HG03159 (cell line): ENCODE results near the gene PLEKHM2.
A peak's percentile ranks its signal among the peaks of the same experiment; 100 is the strongest.

Experiments used
- ATAC-seq: cut with Tn5 transposase; IDR thresholded peaks from one replicate; pipeline ENCODE4 v1.9.1; 2021; ENCODE audit warnings: mild to moderate bottlenecking, moderate library complexity; ENCODE audit not compliant: unreplicated experiment

Gene PLEKHM2

DNA sequence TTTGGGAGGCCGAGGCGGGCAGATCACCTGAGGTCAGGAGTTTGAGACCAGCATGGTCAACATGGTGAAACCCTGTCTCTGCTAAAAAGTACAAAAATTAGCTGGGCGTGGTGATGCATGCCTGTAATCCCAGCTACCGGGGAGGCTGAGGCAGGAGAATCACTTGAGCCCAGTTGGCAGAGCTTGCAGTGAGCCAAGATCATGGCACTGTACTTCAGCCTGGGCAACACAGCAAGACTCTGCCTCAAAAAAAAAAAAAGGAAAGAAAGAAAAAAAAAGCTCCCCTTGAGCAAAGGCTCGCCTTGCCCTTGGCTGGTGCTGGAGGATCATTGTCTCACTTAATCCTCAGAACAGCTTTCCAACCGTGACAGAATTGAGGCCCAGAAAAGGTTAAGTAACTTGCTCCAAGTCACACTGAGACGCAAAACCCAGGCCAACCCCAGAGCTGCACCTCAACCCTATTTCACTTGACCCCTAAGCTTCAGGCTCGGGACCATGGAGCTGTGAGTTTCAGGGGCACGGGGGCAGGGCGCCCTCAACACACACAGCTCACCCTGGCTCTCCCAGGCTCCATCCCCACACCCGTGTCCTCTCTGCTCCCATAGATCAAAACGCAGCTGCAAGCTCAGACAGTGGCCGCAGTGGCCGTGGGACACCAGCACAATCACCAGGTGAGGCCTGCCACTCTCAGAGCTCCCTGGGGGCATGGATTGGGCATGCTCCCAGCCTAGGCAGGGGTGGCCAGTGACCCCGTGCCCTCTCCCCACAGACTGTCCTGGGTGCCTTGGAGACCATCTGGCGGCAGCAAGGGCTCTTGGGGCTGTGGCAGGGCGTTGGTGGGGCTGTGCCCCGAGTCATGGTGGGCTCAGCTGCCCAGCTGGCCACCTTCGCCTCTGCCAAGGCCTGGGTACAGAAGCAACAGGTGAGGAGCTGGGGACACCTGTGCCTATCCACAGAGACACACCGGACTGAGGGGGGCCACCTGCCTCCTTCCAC is 53.5 kb downstream of the PLEKHM2 start:
- ATAC-seq: no peak

DNA sequence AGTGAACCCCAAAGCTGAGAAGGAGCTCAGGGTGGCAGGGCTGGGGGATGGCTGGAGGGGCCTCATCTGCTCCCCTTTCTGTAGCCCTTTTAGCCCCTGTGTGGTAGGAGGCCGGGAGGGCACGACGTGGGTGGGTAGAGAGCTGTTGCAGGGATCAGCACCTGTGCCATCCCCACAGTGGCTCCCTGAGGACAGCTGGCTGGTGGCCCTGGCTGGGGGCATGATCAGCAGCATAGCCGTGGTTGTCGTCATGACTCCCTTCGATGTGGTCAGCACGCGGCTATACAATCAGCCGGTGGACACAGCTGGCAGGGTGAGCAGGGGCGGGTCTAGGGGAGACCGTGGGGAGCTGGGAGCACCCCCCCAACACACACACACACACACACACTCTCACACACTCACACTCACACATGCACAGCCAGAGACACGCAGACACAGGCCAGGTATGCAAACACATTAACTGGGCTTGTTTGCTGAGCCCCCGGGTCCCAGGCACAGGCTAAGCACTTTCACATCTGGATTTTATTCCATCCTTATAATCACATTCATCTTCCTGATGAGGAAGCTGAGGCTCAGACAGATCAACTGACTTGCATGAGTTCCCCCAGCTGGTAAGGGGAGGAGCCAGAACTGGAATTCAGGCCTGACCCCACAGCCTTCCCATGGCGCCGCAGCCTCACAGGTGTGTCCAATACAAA is 54.4 kb downstream of the PLEKHM2 start:
- no peak for ATAC-seq

DNA sequence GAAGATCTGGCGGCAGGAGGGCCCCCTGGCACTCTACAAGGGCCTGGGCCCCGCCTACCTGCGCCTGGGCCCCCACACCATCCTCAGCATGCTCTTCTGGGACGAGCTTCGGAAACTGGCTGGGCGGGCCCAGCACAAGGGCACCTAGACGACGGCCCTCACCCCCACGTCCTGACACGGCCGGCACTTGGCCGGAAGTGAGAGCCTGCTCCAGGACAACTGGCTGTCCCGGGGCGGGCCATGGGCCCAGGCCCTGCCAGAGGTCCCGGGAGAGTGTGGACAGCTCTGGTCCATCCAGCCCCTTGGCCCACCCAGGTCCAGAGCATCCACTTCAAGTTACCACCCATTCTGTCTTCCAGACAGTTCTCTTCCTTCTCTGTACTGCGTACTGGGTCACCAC is 55.1 kb downstream of the PLEKHM2 start:
- ATAC-seq: no peak

DNA sequence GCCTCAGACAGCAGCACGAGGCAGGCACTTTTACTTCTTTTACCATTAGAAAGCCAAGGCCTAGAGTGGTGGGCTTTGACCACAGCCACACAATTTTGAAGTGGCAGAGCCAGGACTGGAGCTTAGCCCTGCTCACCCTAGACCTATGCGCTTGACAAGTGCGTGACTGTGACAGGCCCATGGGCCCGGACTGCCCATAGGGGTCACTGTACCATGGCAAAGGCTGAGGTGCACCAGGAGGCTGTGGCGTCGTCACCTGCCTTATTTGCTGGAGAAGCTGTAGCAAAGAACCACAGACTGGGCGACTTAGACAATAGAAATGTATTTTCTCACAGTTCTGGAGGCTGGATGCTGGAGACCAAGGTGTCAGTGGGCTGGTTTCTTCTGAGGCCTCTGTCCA is 55.6 kb downstream of the PLEKHM2 start:
- no peak for ATAC-seq

DNA sequence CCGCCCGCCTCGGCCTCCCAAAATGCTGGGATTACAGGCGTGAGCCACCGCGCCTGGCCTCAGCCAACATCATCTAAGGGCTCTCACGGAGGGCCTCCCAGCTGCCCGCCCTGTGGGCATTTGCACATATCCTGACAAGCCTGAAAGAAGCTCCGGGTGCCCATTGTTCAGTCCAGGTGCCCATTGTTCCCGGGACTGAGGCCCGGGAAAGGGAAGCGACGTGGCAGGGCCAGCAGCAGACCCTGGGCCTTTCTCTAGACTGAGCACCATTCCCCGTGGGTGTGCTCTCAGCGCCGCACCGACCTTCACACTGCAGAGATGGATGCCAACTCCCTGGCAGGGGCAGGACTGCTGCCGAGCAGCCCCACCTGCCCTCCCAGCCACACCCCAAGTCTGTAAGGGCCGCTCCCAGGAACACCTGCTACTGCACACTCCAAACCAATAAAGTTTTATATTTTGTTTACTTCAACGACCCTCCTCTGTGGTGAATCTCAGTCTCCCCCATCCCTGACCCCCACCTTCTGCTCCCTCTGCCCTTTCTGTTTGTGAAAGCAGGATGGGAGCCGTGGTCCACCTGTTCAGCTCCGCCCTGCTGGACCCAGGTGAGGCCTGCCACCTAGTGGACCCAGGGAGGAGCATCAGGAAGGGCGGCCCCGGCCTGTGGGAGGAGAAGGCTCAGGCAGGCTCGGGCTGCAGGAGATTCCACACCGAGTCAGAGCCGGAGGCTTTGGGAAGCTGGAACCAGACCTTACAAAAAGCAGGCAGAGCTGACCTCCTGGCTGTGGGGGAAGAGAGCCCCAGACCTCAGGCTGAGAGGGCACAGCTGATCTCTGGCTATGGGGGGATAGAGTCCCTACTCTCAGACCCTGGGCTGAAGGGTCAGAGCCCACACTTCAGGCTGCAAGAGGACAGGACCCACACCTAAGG is 57.1 kb downstream of the PLEKHM2 start:
- peak; percentile 72 for ATAC-seq

DNA sequence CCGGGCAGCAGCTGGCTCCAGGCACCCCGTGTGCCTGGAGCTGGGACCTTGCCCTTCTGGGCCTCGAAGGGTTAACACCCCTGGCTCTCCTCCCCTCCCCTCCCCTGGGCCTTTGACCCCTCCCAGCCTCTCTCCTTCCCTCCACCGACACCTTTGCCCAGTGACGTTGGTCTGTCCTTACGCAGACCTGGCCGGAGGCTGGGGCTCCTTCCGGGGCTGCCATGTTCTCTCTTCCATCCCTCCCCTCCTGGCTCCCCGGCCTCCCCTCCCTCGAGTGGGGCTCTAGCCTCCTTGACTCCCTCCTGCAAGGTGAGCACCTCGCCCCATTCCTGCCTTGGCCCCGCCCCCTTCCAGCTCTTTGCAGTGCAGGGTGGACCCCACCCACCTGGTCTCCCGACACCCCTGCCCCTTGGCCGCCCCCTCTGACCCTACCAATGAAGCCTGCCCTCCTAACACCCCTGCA is 58.2 kb downstream of the PLEKHM2 start, which contains the start of gene TMEM82:
TSS of gene TMEM82 (plus strand) at position 161 of the 463 bp plus-strand sequence. CDS start at position 222, 61 bp downstream.
- no peak for ATAC-seq

DNA sequence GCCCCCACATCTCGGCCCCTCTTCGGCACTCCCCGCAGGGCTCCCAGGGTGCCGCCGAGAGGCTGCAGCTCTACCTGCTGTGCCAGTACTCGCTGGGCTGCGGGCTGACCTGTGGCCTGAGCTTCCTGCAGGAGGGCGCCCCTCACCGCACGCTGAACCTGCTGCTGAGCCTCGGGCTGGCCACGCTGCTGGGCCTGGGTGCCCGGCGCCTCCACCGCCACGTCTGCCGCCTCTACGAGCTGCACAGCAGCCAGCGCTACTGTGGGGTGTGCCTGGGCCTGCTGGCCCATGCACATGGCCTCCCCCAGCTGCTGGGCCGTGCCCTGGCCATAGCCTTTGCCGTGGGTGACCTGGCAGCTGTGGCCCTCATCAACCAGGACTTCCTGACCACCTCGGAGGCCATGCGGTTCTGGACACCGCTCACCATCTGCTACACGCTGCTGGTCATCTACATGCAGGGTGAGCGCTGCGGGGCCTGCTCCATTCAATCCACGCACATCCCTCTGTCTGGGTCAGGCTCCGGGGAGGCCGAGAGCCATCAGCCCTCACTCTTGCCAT is 60.1 kb downstream of the PLEKHM2 start:
- no peak for ATAC-seq

DNA sequence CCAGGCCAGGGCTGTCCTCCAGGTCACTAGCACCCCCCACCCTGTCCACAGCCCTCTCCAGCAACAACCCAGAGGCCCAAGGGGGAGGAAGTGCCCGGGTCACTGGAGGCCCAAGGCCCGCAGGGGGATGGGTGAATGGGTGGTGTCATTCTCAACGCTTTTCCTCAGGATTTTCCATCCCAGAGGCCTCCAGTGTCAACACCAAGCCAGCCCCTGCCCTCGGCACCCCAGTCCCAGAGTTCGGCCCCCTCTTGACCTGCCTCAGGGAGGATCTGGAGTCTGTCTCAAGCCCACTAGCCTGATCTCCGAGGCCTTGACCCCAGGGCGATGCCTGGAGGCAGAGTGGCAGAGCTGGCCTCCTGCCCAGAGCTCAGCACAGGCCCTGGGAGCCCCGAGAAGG is 63.3 kb downstream of the PLEKHM2 start:
- no peak for ATAC-seq

DNA sequence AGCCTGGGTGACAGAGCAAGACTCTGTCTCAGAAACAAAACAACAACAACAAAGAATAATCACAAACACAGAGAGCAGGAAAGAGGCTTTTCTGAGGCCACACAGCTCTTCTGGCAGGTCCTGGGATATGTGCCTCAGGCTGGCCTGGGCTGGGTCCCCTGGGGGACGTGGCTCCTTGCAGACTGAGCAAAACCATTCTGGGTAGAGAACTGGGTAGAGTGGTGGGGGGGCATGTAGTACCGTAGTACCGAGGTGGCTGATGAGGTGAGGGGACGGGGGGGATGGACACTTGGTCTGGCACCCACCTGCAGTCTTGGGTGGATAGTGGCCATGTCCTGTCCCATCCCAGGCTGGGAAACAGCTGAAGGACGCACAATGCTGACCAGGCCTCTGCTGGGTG is 64.1 kb downstream of the PLEKHM2 start:
- ATAC-seq: no peak

DNA sequence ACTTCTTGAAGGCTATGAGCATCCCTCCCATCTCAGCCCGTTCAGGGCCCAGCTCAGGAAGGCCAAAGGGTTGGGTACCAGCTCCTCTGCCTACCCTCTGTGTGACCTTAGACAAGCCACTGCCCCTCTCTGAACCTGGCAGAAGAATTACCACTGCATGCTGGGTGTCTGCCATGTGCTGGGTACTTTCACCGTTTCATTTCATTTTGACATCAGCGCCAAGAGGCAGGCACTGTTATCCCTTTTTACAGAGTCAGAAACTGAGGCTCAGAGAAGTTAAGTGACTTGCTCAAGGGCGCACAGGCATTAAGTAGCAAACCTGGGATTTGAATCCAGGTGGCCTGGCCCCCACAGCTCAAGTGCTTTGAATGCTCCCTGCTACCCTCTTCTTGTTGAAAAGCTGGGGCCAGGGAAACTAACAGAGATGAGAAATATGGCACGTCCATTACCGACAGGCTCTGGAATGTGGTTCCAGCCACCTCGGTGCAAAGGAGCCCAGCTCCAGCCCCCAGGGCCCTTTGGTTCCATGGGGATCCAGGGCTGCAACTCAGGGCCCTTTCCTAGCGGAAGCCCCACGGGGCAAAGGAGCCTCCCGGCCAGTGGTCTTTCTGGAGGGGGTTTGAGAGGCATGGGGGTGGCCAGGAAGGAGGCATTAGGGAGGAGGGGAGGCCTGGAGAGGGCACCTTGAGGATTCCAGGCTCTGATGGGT is 64.7 kb downstream of the PLEKHM2 start:
- no peak for ATAC-seq

DNA sequence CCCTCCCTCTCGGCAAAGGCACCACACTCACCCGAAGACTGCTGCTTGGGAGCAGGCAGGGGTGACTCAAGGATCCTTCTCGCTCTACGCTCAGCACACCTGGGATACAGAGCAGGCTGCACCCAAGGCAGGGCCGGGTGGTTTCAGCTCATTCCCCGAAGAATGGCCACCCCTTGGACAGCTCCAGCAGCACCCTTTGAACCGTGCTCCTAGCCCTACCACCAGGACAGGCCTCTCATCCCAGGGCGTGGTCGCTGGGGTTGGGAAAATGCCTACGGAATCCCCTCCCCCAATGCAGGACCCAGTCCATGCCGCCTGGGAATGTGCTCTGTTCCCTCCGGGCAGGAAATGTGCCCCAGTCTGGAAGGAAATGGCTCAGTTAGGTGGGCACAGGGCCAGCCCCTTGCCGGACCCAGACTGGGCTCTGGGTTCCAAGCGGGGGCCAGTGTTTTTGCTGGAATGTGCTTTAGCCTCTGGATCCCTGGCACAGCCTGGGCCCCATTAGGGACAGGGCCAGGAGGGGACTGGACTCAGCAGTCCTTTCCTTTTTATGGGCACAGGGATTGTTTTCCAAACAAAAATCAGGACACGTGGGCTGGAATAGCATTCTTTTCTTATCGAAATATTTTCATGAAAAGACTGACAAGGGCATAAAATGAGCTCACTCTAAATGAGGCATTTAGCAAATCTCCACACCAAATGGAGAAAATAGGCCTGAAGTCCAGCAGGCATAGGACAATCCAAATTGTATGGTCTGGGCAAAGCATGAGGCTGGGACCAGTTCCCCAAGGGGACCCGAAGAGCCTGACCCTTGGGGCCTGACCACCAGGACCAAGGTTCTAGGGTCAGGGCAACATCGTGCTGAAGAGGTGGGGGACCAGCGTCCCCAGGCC is 65.5 kb downstream of the PLEKHM2 start:
- ATAC-seq: no peak

DNA sequence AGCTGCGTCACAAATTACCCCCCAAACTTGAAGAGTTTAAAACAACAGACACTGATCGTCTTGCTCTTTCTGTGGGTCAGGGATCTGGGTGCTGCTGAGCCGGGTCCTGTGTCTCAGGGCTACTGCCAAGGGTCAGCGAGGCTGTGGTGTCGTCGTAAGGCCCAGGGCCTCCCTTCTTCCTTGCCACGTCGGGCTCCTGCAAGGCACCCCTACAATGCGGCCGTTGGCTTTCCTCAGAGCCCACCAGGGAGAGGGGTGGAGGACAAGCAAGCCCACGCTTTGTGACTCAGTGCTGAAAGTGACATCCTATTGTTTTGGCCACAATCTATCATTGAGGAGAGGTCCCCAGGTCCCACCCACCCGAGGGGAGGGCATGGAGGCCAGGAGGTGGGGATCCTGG is 66.8 kb downstream of the PLEKHM2 start:
- no peak for ATAC-seq

DNA sequence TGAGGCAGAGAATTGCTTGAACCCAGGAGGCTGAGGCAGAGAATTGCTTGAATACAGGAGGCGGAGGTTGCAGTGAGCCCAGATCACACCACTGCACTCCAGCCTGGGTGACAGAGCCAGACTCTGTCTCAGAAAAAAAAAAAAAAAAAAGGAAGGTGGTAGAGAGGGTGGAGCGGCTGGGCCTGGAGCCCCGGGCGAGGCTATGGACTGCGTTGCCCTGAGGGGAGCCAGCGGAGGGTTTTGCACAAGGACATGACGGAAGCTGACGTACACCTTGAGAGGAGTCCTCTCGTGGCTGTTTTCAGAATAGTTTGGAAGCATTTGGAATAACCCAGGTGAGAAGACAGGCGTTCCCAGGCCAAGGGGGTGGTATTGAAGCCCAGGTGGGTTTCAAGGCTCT is 67.6 kb downstream of the PLEKHM2 start:
- ATAC-seq: no peak

DNA sequence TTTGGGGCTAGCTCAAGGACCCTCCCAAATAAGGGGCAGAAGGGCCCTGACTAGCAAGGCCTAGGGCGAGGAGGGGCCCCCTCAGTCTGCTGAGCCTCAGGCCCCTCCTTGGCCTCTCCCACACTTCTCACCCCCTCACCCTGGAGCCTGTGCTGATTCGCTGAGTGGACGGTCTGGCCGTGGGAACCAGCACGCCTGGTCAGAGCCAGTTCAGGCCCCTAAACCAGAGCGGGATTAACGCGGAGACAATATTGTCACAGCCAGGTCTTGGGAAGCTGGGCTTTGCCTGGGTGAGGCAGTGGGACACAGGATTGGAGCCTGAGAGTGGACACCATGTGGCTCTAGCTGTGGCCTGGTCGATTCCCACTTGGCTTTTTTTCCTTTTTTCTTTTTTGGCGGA is 69.7 kb downstream of the PLEKHM2 start:
- ATAC-seq: no peak

DNA sequence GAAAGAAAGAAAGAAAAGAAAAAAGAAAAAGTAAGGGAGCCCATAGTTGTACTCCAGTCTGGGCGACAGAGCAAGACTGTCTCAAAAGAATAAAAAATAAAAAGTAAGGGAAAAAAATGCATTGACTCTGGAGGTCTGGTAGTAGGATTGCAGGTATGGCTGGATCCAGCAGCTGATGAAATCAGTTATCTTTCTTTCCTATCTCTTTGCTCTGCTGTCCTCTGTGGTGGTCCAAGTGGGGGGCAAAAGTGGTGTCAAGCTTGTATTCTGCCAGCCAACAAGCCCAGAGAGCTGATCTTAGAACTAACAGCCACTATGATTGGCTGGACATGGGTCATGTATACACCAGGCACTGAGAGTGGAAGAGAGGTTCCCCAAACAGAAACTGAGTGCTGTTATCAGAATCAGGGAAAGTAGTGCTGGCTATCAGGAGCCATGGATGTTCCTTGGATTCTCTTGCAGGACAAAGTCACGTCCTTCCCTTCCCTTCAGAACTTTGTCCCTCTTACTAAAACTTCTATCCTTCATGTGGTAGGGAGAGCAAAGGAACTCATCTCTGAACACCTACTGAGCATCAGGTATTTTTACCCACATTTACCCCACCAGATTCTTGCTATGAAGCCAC is 71.0 kb downstream of the PLEKHM2 start:
- ATAC-seq: no peak

DNA sequence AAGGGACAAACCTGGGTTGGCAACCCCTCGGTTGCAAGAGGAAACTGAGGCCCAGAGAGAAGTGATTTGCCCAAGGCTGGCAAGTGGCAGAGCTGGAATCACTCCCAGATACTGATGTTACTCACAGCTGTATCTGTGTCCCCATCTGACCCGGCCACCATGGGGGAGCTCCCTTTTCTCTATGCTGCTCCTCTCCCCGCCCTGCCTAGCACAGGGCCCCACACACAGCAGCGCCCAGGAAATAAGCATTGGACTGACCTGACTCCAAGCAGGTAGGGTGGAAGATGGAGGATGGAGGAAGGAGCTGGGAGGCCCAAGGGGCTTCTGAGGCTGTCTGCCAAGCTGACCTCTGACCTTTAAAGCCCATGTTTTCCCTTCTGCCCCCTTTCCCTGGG is 71.5 kb downstream of the PLEKHM2 start:
- ATAC-seq: no peak

DNA sequence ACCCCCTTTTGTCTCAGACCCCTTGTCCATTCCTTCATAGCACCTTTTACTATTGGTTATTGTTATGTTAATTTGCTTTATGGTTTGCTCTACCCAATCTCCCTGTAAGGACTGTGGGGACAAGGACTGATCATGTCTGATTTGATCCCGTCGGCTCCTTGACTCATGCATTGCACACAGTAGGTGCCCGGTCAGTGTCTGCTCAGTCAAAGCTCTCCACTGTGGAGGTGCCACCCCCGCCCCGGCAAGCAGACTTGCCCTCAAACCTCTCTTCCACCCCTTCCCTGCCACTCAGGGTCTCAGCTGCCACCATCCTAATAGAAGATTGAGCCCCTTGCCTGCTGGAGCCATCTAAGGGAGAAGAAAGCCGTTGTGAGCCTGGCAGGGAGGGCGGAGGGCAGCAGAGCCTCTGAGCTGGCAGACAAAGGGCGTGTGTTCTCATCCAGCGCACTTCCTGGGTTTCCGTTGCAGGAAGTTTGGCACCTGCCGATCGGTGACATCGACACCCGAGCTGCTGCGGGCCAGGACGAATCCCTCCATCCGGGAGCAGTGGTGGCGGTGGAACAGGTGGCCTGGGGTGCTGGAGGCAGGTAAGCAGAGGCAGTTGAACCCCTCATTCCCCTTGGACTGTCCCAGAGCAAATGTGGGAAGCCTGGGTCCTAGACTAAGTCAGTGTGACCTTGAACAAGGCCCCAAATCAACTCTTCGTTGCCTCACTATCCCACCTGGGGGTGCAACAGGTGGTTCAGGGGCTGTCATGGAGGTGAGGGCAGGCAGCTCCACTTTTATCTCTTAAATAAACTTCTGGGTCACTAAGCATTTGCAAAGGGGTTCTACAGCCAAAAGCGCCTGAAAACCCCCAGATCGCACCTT is 72.3 kb downstream of the PLEKHM2 start:
- ATAC-seq: no peak
